ENCODE measurements around the gene EXD3. TPM values are rescaled to one million over a fixed set of nuclear protein-coding genes. Genes with fewer than 3 reads are reported as not detected.

Gene EXD3
- total RNA-seq, 1 donor from 2014 or later = 5.2 TPM

DNA sequence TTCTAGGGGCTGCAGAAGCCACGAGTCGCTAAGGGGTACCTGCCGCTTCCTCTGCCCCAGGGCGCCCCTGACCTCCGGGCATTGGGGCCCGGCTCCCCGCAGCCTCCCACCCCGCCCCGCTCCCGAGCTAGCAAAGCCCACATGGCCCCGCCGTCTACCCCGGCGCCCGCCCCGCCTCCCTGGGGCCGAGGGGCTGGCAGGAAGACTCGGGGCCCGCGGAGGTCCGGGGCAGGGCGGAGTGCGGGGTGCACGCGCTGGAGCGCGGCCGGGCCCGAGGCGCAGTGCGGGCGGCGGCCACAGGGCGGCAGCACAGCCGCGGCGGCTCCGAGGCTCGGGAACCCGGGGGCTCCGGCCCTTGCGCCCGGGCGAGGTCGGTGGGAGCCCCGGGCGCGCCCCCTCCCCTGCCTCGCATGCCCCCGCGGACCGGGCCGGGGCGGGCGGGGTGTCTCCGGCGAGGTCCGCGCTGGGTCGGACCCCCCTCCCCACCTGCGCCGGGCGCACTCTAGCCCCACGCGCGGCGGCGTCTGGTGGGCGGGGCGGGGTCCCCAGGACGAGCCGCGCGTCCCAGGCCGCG lies 127.6 kb downstream of the EXD3 start:
- H3K4me3 Mint-ChIP-seq = no peak overlapping the region
- H3K4me1 Mint-ChIP-seq = peaks cover 5% of the 10 kb centered on the region
- peak; percentile 91 for DNase-seq
- H3K36me3 Mint-ChIP-seq (ENCODE audit: low read depth) = no peaks in the 10 kb centered on the region
- H3K27ac Mint-ChIP-seq = no peak overlapping the region
- peaks cover 42% of the 10 kb centered on the region for H3K27me3 Mint-ChIP-seq
- intact Hi-C loops (cut with micrococcal nuclease) = loop anchor here (2.0 to 10.0 kb wide), 2 partner anchors 111 to 229 kb away; no protein-coding TSS in a partner anchor
- no peaks in the 10 kb centered on the region for H3K9me3 Mint-ChIP-seq

- Mint-ChIP-seq H3K4me1 (peaks cover 2% of the 10 kb centered on the region), H3K27me3 (peaks cover 38% of the 10 kb centered on the region), H3K36me3 (ENCODE audit: low read depth) (no peaks in the 10 kb centered on the region), H3K4me3 (peak overlapping the region; percentile 24), H3K9me3 (no peaks in the 10 kb centered on the region), H3K27ac (peak overlapping the region; percentile 12)
- DNase-seq = no peak
- intact Hi-C loops (cut with micrococcal nuclease) = loop anchor here (2.0 to 10.0 kb wide), 2 partner anchors 112 to 230 kb away; no protein-coding TSS in a partner anchor
Observed at GRCh38 chr9:137294681-137295237, 128.2 kb downstream of the EXD3 start.

DNA sequence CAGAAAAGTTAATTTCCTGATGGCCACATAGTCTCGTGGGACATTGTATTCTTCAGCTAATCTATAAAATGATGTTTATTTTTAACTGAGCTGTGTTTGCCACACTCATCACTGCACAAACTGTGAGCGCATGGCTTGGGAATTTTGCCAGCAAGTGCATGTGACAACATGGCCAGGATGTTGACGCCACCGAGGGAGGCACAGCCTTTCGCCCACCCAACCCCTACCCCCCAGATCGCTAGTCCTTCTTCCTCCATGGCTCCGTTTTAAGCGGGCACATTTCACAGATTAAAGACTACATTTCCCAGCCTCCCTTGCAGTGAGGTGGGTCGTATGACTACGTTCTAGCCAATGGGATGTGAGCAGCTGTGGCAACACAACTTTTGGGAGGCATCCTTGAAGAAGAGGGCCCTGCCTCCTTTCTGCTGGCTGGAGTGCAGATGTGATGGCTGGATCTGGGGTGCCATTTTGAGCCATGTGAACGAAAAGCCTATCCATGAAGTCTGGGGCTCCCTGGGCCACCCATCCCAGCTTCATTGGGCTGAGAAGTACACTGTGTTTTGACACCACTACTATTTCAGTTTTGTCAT lies 128.8 kb downstream of the EXD3 start:
- DNase-seq = peak; percentile 72
- Mint-ChIP-seq H3K27ac (peak overlapping the region; percentile 12), H3K36me3 (ENCODE audit: low read depth) (no peaks in the 10 kb centered on the region), H3K4me3 (peak overlapping the region; percentile 24), H3K27me3 (peaks cover 37% of the 10 kb centered on the region), H3K9me3 (no peaks in the 10 kb centered on the region), H3K4me1 (peaks cover 2% of the 10 kb centered on the region)
- intact Hi-C loops (cut with micrococcal nuclease) = loop anchor here (2.0 to 10.0 kb wide), 2 partner anchors 113 to 231 kb away; no protein-coding TSS in a partner anchor

DNA sequence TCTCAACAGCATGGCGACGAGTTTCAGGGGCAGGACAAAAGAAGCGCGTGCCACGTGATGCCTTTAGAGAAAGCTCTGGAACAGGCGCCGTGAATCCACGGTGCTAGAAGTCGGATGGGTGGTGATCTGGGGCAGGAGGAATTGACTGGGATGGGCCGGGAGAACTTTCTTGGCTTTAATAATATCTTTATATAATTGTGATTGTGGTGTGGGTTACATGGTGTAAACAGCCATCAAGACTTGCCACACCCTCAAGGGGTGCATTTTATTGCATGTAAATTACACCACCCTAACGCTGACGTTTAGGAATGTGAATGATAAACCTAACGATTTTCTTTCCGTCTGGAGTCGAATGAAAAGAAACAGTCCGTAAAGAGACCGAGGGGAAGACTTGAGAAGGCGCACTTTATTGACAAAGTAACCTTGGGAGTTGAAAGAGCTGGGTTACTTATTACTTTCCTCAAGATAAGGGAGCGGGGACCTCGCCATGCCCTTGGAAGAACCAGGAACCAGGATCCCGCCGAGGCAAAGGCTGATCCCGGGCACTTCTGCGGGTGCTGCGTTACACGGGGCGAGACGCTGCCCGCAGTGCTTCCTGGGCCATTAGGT lies 129.4 kb downstream of the EXD3 start:
- DNase-seq = no peak
- H3K4me3 Mint-ChIP-seq = no peak overlapping the region
- intact Hi-C loops (cut with micrococcal nuclease) = loop anchor here (2.0 to 10.0 kb wide), 2 partner anchors 113 to 231 kb away; no protein-coding TSS in a partner anchor
- peaks cover 33% of the 10 kb centered on the region for H3K27me3 Mint-ChIP-seq
- H3K36me3 Mint-ChIP-seq (ENCODE audit: low read depth) = no peaks in the 10 kb centered on the region
- H3K27ac Mint-ChIP-seq = no peak overlapping the region
- no peaks in the 10 kb centered on the region for H3K9me3 Mint-ChIP-seq
- peaks cover 2% of the 10 kb centered on the region for H3K4me1 Mint-ChIP-seq

DNA sequence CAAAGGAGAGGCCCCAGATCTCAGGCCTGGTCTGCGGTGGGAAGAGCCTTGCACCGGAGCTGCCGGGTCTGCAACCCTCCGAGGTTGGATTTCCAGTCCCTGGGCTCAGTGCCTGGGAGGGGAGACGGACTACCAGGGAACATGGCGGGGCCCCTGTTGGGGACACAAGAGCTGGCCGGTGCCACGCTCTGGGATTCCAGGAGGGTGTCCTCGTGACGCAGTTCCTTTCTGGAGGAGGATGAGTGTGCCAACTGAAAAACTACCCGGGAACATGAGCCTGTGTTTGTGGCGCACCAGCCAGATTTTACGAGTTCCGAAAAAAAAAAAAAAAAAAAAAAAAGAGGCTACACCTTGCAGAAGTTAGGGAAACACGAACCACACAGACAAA lies 129.9 kb downstream of the EXD3 start:
- no peak overlapping the region for H3K27ac Mint-ChIP-seq
- peaks cover 2% of the 10 kb centered on the region for H3K4me1 Mint-ChIP-seq
- H3K27me3 Mint-ChIP-seq = peaks cover 28% of the 10 kb centered on the region
- no peaks in the 10 kb centered on the region for H3K9me3 Mint-ChIP-seq
- H3K36me3 Mint-ChIP-seq (ENCODE audit: low read depth) = no peaks in the 10 kb centered on the region
- H3K4me3 Mint-ChIP-seq = no peak overlapping the region
- DNase-seq = no peak
- intact Hi-C loops (cut with micrococcal nuclease) = loop anchor here (10.0 kb wide), 1 partner anchor 232 kb away; no protein-coding TSS in a partner anchor

DNA sequence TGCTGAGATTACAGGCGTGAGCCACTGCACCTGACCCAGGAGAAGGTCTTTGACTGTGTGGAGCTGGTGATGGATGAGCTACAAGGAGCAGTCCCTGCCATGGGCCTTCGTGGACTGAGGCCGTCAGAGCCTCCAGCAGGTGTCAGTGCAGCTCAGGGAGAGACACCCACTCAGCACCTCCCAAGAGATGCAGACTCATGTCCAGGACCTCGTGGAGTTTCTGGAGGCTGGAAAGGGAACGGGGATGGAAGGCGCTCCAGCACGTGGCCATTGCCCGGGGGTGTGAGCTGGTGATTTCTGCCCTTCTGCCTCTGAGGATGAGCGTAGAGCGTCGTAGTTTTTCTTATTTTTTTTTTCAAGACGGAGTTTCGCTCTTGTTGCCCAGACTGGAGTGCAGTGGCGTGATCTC lies 136.0 kb downstream of the EXD3 start:
- Mint-ChIP-seq H3K4me1 (peaks cover 2% of the 10 kb centered on the region), H3K27ac (no peak overlapping the region), H3K9me3 (no peaks in the 10 kb centered on the region), H3K36me3 (ENCODE audit: low read depth) (peaks cover 6% of the 10 kb centered on the region), H3K4me3 (no peak overlapping the region), H3K27me3 (no peaks in the 10 kb centered on the region)
- intact Hi-C loops (cut with micrococcal nuclease) = no loop called here
- peak; percentile 81 for DNase-seq

DNA sequence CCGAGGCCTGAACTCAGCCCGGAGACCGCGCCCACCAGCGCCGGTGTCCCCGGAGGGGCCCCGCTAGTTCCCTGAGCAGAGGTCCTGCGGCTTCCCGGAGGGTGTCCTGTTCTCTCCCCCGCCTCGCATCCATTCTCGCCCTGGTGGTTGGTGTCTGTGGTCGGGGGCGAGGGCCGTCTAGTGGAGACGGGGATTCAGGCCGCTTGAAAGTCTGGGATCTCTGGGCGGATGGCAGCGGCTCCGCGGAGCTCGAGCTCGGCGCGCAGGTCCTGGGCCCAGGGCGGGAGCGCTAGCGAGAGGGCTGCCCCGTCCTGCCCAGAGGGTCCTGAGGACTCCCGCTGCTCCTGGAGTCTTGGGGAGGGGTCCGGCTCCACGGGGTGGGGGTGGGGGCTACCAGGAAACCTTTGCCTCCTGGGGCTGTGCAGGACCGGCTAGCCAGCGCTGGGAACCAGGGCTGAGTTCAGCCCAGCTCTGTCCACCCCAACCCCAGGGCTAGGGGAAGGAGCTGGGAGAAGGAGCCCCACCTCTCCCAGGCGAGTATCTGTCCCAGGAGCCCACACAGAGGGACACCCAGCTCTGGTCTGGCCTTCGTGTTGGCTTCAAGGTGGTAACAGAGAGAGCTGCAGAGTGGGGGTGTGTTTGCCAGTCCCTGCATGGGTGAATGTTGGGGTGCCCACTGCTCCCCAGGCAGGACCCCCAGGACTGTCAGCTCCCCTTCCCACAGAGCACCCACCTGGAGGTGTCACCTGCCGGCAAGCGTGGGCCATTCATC lies 141.4 kb downstream of the EXD3 start:
- H3K27ac Mint-ChIP-seq = no peak overlapping the region
- peaks cover 9% of the 10 kb centered on the region for H3K36me3 Mint-ChIP-seq (ENCODE audit: low read depth)
- no peaks in the 10 kb centered on the region for H3K27me3 Mint-ChIP-seq
- H3K4me1 Mint-ChIP-seq = peaks cover 4% of the 10 kb centered on the region
- H3K4me3 Mint-ChIP-seq = no peak overlapping the region
- DNase-seq = no peak
- no peaks in the 10 kb centered on the region for H3K9me3 Mint-ChIP-seq
- intact Hi-C loops (cut with micrococcal nuclease) = no loop called here

DNA sequence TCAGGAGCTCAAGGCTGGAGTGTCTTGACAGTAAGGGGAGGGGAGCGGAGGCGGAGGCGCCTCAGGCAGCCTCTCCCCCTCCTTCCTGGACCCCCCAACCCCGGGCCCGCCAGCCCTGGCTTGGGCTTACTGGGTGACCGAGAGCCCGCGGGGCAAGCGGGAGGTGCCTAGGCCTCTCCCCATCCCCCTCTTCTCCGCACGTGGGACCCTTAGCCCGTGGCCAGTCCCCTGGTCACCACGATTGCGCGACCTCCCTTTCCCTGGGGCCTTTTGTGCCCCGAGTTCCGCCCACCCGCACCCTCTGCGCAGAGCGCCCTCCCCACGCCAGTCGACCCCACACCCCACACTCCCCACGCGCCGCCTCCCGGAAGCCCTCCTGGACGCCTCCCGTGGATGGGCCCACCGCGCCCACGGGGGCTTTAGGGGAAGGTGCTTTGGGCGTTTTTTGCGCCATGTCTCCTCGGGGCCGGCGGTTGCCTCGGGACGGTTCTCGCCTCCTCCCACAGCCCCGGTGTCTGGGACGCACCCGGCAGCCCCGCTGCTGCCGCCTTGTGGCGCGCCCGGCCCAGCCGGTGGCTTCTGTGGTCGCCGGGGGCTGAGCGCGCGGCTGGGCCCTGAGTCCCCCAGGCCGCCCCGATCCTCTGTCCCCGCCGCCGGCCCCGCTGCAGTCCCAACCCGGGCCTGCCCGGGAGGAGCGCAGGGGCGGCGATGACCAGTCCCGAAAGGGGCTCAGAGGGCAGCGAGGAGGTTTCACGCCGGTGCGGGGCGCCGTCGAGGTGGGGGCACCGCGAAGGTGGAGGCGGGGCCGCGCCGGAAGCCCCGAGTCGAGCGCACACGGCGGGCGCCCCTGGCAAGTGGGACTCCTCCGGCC lies 142.3 kb downstream of the EXD3 start:
- intact Hi-C loops (cut with micrococcal nuclease) = no loop called here
- DNase-seq = no peak
- Mint-ChIP-seq H3K9me3 (no peaks in the 10 kb centered on the region), H3K36me3 (ENCODE audit: low read depth) (peaks cover 9% of the 10 kb centered on the region), H3K4me3 (no peak overlapping the region), H3K4me1 (peaks cover 6% of the 10 kb centered on the region), H3K27me3 (no peaks in the 10 kb centered on the region), H3K27ac (no peak overlapping the region)

GRCh38 chr9:137279741-137280473 lies 143.1 kb downstream of the EXD3 start:
- DNase-seq = no peak
- Mint-ChIP-seq H3K4me3 (peak overlapping the region; percentile 12), H3K27me3 (no peaks in the 10 kb centered on the region), H3K4me1 (peaks cover 9% of the 10 kb centered on the region), H3K36me3 (ENCODE audit: low read depth) (peaks cover 9% of the 10 kb centered on the region), H3K9me3 (no peaks in the 10 kb centered on the region), H3K27ac (no peak overlapping the region)
- intact Hi-C loops (cut with micrococcal nuclease) = no loop called here

- peaks cover 10% of the 10 kb centered on the region for H3K36me3 Mint-ChIP-seq (ENCODE audit: low read depth)
- no peaks in the 10 kb centered on the region for H3K9me3 Mint-ChIP-seq
- H3K4me1 Mint-ChIP-seq = peaks cover 9% of the 10 kb centered on the region
- DNase-seq = no peak
- H3K27me3 Mint-ChIP-seq = no peaks in the 10 kb centered on the region
- H3K27ac Mint-ChIP-seq = no peak overlapping the region
- H3K4me3 Mint-ChIP-seq = no peak overlapping the region
- intact Hi-C loops (cut with micrococcal nuclease) = no loop called here
Observed at GRCh38 chr9:137278721-137279711, 143.9 kb downstream of the EXD3 start.

DNA sequence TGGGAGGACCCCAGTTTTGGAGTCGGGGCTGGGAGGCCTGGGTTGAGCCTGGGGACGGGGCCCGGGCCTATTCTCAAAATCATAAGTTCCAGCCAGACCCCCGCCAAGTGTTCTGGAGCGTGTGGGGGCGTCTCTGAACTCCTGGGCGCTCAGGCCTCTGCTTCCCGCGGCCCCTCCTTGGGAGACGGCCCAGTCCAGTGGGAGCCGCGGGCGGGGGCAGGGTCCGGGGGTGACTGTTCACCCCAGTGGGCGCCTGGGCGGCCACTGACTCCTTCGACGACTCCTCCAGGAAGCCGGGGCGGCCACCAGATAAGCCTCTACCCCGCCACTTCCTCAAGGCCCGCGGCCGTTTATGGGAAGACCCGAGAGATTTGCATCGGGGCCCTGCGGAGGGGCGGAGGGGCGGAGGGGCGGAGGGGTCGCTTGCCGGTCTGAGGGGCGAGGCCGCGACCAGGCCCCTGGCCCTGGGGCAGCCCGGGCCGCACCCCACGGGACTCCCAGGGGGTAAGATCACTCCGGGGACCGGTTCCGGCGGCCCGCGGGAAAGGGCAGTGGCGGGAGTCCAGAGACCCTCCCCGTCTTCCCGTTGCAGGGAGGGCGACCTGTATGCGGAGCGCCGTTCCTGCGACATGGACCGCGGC lies 144.8 kb downstream of the EXD3 start:
- H3K27ac Mint-ChIP-seq = peak overlapping the region; percentile 81
- DNase-seq = peak; percentile 71

More for the DNA sequence above, 144.8 kb downstream of the EXD3 start:
- Mint-ChIP-seq H3K36me3 (ENCODE audit: low read depth) (peaks cover 14% of the 10 kb centered on the region), H3K4me1 (peaks cover 9% of the 10 kb centered on the region), H3K9me3 (no peaks in the 10 kb centered on the region), H3K4me3 (peak overlapping the region; percentile 90), H3K27me3 (no peaks in the 10 kb centered on the region)
- intact Hi-C loops (cut with micrococcal nuclease) = no loop called here
